ENCODE data around the gene TCP1.
"Not testable (repeated sequence)": the region's sequence is repeated elsewhere in the genome, so short reads cannot be mapped to it uniquely, and the experiment has no call there.

The TCP1 gene

DNA sequence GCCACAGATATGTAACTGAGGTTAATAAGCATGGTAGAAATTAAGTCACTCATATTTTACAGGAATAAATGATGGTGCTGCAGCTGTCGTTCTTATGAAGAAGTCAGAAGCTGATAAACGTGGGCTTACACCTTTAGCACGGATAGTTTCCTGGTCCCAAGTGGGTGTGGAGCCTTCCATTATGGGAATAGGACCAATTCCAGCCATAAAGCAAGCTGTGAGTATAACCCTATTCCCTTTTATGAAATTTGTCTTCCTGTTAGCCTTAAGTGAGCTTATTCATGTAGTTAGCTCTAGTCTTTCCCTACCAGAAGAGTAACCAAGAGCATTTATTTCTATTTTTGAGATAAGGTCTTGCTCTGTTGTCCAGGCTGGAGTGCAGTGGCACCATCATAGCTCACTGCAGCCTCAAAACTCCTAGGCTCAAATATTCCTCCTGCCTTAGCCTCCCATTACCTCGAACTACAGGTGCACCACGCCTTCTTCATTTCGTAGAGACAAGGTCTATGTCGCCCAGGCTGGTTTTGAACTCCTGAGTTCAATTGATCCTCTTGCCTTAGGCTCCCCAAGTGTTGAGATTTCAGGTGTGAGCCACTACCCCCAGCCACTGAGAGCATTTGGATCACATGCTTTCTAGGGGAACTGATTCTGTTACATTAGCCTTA lies 12.0 kb downstream of the TCP1 start:
- DNase-seq (ENCODE audit: low spot score), result no peak

- DNase-seq (ENCODE audit: low spot score), result no peak
These were observed 17.2 kb downstream of the TCP1 start for GRCh38 chr6:159772196-159772595.

GRCh38 chr6:159769470-159769869 lies 19.9 kb downstream of the TCP1 start:
- DNase-seq (ENCODE audit: low spot score), result no peak

DNA sequence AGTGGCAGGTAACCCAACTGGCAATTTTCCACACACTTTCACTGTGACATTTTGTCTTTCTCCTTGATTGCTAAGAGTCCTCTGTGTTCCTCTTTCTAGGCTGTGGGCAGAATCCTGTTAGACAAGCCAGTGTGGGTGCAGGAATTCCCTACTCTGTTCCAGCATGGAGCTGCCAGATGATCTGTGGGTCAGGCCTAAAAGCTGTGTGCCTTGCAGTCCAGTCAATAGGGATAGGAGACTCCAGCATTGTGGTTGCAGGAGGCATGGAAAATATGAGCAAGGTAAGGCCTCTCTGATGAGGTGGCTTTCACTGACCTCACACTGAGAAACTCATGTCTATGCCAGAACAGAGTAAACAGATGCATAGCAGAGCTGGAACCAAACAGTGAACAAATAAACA lies 22.5 kb downstream of the TCP1 start:
- DNase-seq (ENCODE audit: low spot score), result no peak

DNA sequence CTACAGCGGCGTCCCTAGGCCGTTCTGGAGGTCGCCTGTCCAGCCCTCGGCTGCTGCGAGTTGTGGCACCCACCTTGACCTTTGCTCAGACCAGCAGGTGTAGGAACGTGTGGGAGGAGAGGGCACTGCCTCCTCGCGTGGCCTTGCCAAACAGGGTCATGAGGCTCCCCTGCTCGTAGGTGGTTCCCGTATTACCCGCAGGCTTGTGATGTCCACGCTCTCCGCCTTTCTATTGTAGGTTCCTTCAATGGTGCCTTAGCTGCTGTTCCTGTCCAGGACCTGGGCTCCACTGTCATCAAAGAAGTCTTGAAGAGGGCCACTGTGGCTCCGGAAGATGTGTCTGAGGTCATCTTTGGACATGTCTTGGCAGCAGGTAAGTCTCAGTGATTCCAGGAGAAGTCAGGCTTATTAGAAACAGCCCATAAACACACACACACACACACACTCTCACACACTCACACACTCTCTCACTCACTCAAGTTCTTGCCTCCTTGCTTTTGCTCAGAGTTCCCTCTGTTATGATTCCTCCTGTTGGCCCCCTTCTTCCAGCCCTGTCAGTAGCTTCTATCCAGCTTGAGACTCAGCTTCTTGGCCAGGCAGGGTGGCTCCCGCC lies 26.6 kb downstream of the TCP1 start:
- DNase-seq (ENCODE audit: low spot score), result no peak

DNA sequence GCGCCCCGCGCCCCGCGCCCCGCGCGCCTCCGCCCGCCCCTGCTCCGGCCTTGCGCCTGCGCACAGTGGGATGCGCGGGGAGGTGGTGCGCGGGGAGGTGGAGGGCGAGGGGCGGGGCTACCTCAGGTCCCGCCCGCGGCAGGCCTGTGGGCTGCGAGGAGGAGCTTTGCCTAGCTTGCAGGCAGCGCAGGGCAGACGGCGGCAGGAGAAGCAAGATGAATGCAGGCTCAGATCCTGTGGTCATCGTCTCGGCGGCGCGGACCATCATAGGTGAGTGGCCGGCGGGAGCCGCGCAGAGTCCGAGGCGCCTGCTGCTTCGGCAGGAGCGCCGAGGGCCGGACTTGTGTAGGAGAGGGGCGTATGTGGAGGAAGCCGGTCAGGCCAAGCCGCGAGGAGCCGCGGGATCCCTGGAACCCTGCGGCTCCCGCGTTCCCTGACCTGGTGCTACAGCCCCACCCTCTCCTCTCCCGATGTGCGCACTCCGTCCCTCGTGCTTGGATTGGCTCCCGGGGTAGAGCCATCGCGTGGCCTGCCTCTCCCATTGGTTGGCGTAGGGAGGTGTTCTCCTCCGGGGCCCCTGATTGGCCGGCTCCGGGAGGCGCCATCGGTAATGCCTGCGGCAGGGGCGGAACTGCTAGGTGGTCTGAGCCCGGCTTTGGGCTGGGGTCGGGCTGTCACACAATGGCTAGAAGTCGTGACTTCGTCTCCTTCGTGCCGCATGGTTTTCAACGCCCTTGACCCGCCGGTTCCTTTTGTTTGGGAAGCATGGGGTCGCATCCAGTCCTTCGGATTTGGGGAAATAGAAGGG lies 27.3 kb downstream of the TCP1 start, which contains the start of gene ACAT2:
ACAT2 (plus strand) TSS at position 173 of the 808 bp plus-strand sequence; CDS start at position 216, 43 bp downstream.
- peak; percentile 93 for DNase-seq (ENCODE audit: low spot score)

- no peak for DNase-seq (ENCODE audit: low spot score)
These were observed 28.1 kb downstream of the TCP1 start for GRCh38 chr6:159761129-159761872.

DNA sequence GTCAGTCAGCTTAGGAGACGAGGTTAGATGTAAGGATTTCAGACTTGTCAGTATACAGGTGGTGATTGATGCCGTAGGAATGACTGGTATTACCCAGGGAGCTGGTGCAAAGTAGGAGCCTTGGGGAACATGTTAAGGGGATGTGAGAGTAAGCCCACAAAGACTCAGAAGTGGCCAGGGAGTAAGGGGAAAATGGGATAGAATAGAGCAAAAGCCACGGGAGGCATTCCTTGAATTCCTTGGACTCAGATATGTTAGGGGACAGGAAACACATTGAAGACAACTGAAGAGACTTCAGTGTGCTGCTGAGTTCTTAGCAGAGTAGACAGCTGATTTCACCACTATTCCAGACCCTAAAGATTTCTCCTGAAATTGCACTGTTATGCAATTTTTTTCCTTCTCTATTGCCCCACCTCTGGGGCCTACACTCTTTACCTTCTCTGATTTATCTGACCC lies 28.8 kb downstream of the TCP1 start:
- DNase-seq (ENCODE audit: low spot score), result no peak

DNA sequence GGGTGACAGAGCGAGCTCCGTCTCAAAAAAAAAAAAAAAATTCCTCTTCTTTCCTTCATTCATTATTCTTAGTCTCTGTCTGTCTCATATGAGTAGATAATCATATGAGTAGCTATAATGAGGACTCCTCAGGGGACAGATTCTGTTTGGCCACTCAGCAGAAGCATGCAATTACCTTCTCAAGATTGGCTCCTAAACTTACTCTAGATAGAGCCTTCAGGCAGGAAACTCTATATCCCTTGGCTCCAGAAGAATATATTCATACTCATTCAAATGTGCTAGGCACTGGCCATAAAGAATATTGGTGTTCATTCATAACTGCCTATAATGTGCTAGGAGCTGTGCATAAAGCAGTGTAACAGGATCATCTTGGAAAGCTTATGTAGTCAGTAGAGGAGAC lies 29.8 kb downstream of the TCP1 start:
- DNase-seq (ENCODE audit: low spot score), result no peak

DNA sequence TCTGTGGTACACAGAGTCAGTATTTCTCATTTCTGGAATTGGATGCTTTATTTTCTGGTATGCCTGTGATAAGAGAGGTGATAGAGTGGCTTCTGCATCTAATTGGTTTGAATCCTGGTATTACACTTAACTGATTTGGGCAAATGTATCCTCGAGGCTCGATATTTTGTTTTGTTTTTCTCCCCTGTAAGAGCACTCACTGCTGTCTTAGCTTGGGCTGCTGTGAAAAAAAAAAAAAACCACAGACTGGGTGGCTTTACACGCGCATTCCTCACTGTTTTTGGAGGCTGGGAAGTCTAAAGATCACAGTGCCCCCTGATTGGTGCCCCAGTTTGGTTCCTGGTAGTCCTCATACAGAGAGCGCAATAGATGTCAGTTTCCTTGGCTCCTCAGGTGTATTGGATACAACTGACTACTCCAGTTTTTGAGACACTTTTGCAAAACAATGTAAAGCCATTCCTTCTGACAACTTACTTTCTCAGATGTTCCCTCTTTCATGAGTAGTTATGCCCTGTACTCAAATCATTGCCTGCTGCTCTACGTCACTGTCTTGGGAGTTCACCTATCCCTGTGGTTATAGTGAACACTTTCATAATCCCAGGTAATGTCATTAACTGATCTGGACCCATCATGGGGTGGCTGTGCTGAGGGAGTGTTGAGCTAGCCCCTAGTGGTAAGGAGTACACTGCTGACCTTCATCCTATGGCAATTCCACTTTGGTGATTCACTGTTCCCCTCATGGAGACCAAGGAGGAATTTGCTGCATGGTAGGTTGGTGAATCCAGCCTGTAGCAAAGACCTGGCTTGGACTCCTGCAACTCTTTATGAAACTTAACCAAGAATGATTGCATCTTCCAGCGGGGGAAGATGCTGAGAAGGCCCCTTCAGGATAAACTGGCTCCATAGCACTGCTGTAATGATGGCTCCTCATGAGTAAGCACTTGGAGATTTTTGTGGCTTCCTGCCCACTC lies 31.1 kb downstream of the TCP1 start:
- no peak for DNase-seq (ENCODE audit: low spot score)

GRCh38 chr6:159756508-159756907 lies 32.9 kb downstream of the TCP1 start:
- DNase-seq (ENCODE audit: low spot score), result no peak

DNA sequence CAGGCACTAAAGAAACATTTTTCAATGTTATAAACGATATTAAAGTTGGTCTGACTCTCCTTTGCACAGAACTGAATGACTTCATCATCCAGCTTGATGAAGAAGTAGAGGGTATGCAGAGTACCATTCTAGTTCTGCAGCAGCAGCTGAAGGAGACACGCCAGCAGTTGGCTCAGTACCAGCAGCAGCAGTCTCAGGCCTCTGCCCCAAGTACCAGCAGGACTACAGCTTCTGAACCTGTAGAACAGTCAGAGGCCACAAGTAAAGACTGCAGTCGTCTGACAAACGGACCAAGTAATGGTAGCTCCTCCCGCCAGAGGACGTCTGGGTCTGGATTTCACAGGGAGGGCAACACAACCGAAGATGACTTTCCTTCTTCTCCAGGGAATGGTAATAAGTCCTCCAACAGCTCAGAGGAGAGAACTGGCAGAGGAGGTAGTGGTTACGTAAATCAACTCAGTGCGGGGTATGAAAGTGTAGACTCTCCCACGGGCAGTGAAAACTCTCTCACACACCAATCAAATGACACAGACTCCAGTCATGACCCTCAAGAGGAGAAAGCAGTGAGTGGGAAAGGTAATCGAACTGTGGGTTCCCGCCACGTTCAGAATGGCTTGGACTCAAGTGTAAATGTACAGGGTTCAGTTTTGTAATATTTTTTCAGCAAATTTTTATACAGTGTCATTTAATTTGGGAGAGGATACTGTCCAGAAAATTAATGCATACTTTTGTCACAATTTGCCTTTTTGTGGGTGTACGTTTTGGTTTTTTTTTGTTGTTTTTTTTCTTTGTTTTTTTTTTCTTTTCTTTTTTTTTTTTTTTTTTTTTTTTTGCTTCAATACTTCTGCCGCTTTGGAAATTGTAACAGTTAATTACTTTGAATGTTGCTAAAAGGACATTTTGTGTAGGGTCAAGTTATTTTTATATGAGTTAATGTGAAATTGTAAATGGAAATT lies 34.2 kb downstream of the TCP1 start:
- no peak for DNase-seq (ENCODE audit: low spot score)

DNA sequence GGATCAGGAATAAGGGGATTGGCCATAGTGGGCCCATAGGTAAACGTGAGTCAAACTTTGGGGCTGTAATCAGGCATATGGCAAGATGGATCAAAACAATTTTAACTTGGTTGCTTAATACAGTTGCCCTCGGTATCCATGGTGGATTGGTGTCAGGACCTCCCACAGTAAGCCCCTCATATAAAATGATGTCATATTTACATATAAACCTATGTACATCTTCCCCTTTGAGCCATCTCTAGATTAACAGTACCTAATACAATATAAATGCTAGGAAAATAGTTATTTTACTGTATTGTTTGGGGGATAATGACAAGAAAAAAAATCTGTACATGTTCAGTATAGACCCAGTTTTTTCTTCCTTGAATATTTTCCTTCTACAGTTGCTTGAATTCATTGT lies 35.0 kb downstream of the TCP1 start:
- no peak for DNase-seq (ENCODE audit: low spot score)

- DNase-seq (ENCODE audit: low spot score), result no peak
These were observed 36.1 kb downstream of the TCP1 start for GRCh38 chr6:159753081-159753872.

DNA sequence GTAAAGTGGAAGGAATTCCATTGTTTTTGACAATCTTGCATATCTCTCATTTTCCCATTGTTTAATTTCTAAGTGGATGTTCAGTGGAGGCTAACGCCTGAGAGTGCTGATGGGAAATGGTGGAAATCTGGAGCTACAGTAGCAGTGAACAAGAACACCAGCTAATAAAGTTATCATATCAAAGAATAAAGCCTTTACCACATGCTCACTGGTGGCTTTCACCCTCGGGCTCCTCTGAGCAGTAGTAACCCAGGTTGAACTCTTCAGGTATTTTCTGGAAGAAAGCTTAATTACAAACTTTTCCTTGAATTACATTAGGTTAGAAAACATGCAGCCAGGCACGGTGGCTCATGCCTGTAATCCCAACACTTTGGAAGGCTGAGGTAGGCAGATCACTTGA lies 38.0 kb downstream of the TCP1 start:
- no peak for DNase-seq (ENCODE audit: low spot score)

- not testable (repeated sequence) for DNase-seq (ENCODE audit: low spot score)
These were observed 41.3 kb downstream of the TCP1 start for GRCh38 chr6:159748127-159748526.

GRCh38 chr6:159746759-159747158 lies 42.6 kb downstream of the TCP1 start:
- DNase-seq (ENCODE audit: low spot score), result no peak

DNA sequence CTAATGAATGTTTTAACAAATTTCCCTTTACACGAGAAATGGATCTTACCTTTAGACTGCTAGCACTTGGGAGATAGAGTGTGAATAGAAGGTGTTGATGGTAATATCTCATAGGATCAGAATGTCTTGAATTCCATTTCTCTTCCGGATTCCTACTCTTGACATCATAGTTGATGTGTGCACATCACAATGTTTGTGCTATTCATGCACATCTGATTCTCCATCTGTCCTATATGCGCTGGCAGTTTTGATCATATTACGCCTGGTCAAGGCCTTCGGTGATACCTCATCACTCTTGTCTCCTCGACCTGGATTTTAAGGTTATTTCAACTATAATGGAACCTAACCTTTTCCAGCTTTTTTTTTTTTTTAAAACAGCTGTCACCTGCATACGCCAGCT lies 44.3 kb downstream of the TCP1 start:
- no peak for DNase-seq (ENCODE audit: low spot score)

DNA sequence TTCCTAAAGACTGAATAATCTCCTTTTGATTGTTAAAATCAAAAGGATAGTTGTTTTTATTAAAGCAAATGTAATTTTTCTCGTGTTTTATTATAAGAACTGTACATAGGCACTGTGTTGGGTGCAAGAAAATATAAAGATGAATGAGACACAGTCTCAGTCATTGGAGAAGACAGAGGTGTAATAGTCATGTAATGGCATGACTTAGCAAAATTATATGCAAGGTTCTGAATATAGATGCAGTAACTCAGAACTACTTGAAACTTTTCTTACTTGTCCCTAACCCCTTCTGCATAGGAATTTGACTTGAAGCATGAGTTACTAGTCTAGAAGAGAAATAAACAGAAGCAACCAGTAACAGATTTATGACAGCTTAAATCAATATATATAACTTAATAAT lies 47.2 kb downstream of the TCP1 start:
- peak; percentile 27 for DNase-seq (ENCODE audit: low spot score)

Data from hematopoietic multipotent progenitor cell treated with erythropoietin and hydrocortisone succinate and interleukin-3 and kit ligand, for 15 days (in vitro differentiated cells).